Medulla oblongata (tissue), 1 donor: ENCODE data around the gene DNAJB13.

Source experiments
- DNase-seq: peaks from one replicate; pipeline ENCODE4 v3.0.0-alpha.2; 2015; ENCODE audit errors: extremely low spot score

The DNAJB13 gene

DNA sequence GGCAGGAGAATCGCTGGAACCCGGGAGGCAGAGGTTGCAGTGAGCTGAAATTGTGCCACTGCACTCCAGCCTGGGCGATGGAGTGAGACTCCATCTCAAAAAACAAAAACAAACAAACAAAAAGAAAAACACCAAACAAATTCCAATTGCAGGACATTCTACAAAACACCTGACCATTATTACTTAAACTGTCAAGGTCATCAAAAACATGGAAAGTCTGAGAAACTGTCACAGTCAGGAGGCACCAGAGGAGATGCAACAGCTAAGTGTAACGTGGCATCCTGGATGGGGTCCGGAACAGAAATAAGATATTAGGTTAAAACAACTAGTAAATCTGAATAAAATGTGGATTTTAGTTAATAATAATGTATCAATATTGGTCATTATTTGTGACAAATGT, 914 bp upstream of the DNAJB13 start:
- DNase-seq, result no peak

DNA sequence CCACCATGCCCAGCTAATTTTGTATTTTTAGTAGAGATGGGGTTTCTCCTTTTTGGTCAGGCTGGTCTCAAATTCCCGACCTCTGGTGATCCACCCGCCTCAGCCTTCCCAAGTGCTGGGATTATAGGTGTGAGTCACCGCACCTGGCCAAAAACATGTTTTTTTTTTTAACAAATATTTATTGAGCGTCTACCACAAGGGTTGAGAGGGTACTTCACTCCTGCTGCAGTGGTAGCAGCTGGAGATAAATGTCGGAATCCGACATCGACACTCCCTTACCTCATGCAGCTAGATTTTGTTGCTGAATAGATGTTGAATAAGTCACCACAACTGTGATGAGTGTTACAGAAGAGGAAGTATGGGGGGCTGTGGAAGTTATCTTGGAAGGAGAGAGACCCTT, 971 bp downstream of the DNAJB13 start:
- no peak for DNase-seq

- no peak for DNase-seq
These were observed 6.2 kb downstream of the DNAJB13 start for GRCh38 chr11:73956876-73957653.

GRCh38 chr11:73957654-73958361, 7.0 kb downstream of the DNAJB13 start:
- no peak for DNase-seq

GRCh38 chr11:73958521-73959141, 7.8 kb downstream of the DNAJB13 start:
- no peak for DNase-seq

DNA sequence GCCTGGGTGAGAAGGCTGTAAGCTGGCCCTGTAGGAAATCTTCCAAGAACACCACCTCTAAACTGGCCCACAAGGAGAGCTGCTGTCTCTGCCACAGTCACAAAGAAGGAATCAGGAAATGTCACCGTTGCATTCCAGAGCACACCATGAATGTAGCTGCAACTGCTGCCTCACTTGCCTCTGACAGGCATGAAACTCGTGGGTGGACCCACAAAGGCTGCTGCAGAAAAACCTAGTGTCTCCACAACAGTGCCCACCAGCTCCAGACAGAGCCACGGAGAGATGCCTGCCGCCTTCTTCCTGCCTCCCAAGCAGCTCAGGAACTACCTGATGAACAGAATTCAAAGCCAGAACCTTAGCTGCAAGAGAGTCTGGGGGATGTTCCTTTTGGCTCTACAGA, 10.5 kb downstream of the DNAJB13 start:
- DNase-seq, result no peak

DNA sequence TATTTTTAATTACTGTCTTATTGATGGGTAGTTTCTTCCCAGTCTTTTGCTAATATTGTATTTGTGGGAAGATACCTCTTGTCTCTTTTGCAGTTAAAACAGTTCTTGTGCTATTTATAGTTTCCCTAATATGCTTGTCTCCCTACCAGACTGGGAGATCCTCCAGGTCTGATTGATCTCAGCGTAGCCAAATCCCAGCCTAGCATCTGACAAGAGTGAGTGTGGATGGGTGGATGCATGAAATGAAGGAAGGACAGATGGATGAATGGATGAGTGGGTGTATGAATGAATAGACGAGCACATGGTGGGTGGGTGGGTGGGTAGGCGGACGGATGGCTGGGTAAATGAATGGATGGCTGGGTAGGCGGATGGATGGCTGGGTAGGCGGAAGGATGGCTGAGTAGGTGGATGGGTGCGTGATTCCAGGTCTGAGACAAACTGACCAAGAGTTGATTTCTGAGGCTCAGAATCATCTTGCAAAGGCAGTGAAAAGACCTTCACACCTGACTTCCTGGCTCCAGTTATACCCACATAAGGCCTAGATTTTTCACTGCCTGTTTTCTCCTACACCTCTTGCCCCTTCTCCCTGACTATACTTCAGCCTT, 11.4 kb downstream of the DNAJB13 start:
- DNase-seq, result no peak

DNA sequence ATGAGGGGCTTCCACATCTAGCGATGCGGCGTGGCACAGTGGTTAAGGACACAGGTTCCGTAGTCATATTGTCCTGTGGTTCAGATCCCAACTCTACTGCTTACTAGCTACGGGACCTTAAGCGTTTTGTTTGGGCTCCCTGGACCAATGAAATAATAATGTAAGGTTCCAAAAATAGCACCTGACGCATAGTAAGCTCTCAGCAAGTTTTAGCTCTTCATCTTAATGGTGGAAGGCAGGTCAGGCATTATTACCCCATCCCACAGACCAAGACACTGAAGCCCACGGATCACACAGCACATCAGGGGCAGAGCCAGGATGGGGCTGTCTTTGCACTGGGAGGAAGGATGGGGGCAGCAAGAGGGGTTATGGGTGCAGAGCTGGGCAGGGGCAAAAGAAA, 13.0 kb downstream of the DNAJB13 start:
- no peak for DNase-seq

DNA sequence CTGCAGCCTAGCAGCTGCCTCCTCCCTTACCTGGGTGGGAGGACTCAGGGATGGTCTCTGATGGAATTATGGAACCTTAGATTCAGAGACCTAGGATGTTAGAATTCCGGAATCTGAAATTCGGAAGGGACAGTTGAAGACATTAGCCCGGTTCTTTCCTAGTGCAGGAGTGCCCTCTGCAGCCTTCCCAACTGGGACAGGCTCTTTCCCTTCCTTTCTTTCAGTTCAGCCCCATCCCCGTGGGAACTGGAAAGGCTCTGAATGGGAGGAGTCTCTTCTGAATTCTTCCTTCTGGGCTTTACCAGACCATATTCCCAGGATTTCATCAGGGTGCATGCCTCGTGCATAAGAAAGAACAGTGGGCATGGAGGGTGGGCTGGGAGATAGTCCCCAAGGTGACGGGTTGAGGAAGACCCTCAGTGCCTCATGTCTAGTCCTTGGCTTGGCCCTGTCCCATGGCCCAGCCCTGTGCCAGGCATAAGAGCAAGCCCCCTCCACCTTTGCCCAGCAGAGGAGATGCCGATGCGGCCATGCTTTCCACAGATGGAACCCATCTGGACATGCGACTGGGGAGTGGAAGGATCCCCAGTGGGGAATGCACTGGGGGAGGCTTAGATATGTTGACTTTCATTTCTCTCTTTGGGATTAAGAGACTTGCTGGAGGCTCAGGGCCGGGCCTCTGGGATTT, 14.4 kb downstream of the DNAJB13 start:
- no peak for DNase-seq

- no peak for DNase-seq
These were observed 14.9 kb downstream of the DNAJB13 start for GRCh38 chr11:73965764-73966121.

- DNase-seq, result no peak
These were observed 17.6 kb downstream of the DNAJB13 start for GRCh38 chr11:73968356-73968966.

DNA sequence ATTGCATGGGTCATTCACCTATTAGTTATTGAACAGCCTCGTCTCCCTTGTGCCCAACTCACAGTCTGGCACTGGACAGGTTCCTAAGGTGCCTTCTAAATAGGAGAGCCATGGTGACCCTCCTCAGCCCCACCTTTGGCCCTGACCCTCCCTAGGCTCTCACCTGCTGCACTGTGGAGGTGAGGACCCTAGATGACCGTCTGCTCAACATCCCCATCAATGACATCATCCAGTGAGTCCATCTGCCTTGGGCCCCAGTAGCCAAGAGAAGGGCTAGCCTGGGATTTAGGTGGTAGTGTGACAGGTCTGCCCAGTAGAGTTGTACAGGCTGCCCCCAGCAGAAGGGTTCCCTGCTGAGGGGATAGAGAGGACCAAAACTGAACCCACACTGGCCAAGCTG, 18.3 kb downstream of the DNAJB13 start:
- DNase-seq, result no peak

GRCh38 chr11:73969991-73970800, 19.4 kb downstream of the DNAJB13 start:
- no peak for DNase-seq

GRCh38 chr11:73971175-73971719, 20.4 kb downstream of the DNAJB13 start:
- no peak for DNase-seq

GRCh38 chr11:73972187-73972586, 21.4 kb downstream of the DNAJB13 start:
- DNase-seq, result no peak

- DNase-seq, result no peak
These were observed 22.0 kb downstream of the DNAJB13 start for GRCh38 chr11:73972620-73973449.

GRCh38 chr11:73974604-73975478, 24.0 kb downstream of the DNAJB13 start:
- no peak for DNase-seq

- DNase-seq, result no peak
These were observed 24.6 kb downstream of the DNAJB13 start for GRCh38 chr11:73975479-73975757.
